Natural killer cell (primary cell): ENCODE data around the gene TFR2. TPM values are rescaled to one million over a fixed set of nuclear protein-coding genes. Genes with fewer than 3 reads are reported as not detected.

Source experiments
- ATAC-seq, 3 donors: fragments of 150-1000 bp in 2 of 3; fragments of 200-7000 bp in 1 of 3; cut with Tn5 transposase; 1 replicate in 1 of 3; 2 replicates in 2 of 3; pipeline ENCODE4 v1.10.0; 2021; ENCODE audit warnings: mild to moderate bottlenecking in 2 of 3, moderate library complexity in 2 of 3
- DNase-seq, 2 donors: peaks; one replicate each; pipeline versions ENCODE4 v3.0.0 to v3.0.0-alpha.2; 2013 to 2021; ENCODE audit warnings: mixed read lengths in 1 of 2
- H3K27ac ChIP-seq: one replicate; pipeline ENCODE4 v1.5.1; 2013; ENCODE audit warnings: mild to moderate bottlenecking, low read length
- H3K27me3 ChIP-seq: one replicate; pipeline ENCODE4 v1.6.1; 2013; ENCODE audit warnings: low read length; ENCODE audit not compliant: control insufficient read depth, insufficient read depth
- H3K36me3 ChIP-seq: one replicate; pipeline ENCODE4 v1.6.1; 2013; ENCODE audit warnings: low read length; ENCODE audit not compliant: control insufficient read depth, insufficient read depth
- H3K4me1 ChIP-seq: one replicate; pipeline ENCODE4 v1.6.1; 2013; ENCODE audit warnings: low read length; ENCODE audit not compliant: control insufficient read depth, insufficient read depth
- H3K4me3 ChIP-seq: one replicate; pipeline ENCODE4 v1.5.1; 2013; ENCODE audit warnings: low read length
- H3K9me3 ChIP-seq: one replicate; pipeline ENCODE4 v1.6.1; 2013; ENCODE audit warnings: low read length; ENCODE audit not compliant: control insufficient read depth, insufficient read depth
- H3K27ac Mint-ChIP-seq, 2 donors: one replicate each; pipeline ENCODE4 v1.8.0; 2022; ENCODE audit warnings: mild to moderate bottlenecking in 2 of 2, mixed read lengths in 2 of 2, moderate library complexity in 1 of 2
- H3K27me3 Mint-ChIP-seq, 2 donors: one replicate each; pipeline ENCODE4 v1.8.0; 2022; ENCODE audit warnings: low read depth in 2 of 2, mixed read lengths in 2 of 2
- H3K36me3 Mint-ChIP-seq: one replicate; pipeline ENCODE4 v1.8.0; 2022; ENCODE audit warnings: mixed read lengths
- H3K4me1 Mint-ChIP-seq, 2 donors: one replicate each; pipeline ENCODE4 v1.8.0; 2022; ENCODE audit warnings: mixed read lengths in 2 of 2
- H3K4me3 Mint-ChIP-seq: one replicate; pipeline ENCODE4 v1.8.0; 2022; ENCODE audit warnings: mild to moderate bottlenecking, moderate library complexity, mixed read lengths
- H3K9me3 Mint-ChIP-seq, 2 donors: one replicate each; pipeline ENCODE4 v1.8.0; 2022; ENCODE audit warnings: mixed read lengths in 2 of 2
- CTCF ChIP-seq: fragments of 200-600 bp; IDR thresholded peaks from one replicate; pipeline ENCODE4 v1.8.0; 2022; ENCODE audit warnings: antibody characterized with exemption
- WGBS: methylation state at CpG from one replicate; pipeline ENCODE4 v1.1.7; 2013; ENCODE audit warnings: missing lambda C conversion rate; ENCODE audit not compliant: insufficient coverage; 5-methylcytosine and 5-hydroxymethylcytosine counted together
- intact Hi-C: fragments of 100-400 bp; cut with micrococcal nuclease; formaldehyde crosslinking; loops from one replicate; pipeline ENCODE4 v1.14.2; 2022
- total RNA-seq, 4 donors: library from RNA; stranded (reverse); fragments of 120-200 nt in 1 of 4; gene quantifications; one replicate each; pipeline versions ENCODE4 v1.2.3 to v1.2.4, GENCODE V29; 2013 to 2022

TFR2 gene
- total RNA-seq, 3 donors from 2014 or later (not counting 1 experiment from before 2014, with no cell fraction given), result 9.8 to 13.8 (median 12.0) TPM

GRCh38 chr7:100589341-100589947 is 51.9 kb downstream of the TFR2 start:
- intact Hi-C loops, result loop anchor here (5.0 kb wide), 1 partner anchor 42 kb away; no protein-coding TSS in a partner anchor

DNA sequence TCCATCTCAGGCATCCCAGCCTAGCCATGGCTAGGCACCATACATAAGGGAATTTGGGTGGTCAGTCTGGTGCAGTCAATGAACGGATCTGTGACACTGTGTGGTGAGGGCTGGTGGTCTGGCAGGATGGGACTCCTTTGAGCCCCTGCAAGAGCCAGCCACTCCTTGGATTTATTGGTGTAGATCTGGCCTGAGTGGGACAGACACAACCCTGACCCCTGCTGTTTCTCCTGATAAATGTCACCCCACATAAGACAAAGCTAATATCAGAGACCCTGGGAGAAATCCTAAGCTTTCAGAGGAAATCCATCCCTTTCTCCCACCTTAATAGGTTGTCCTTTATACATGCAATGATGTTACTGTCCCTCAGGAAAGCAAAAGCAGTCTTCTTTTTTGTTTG is 52.9 kb downstream of the TFR2 start:
- Mint-ChIP-seq H3K4me3 (peak overlapping the region; percentile 52), H3K27ac (no peak overlapping the region), H3K27me3 (peaks cover 7 to 18% of the 10 kb centered on the region in 2 donors), H3K9me3 (no peaks in the 10 kb centered on the region), H3K4me1 (peaks cover 16 to 29% of the 10 kb centered on the region in 2 donors), H3K36me3 (no peaks in the 10 kb centered on the region)
- Histone ChIP-seq H3K27ac (no peak overlapping the region), H3K36me3 (no peaks in the 10 kb centered on the region), H3K4me3 (no peak overlapping the region), H3K4me1 (peaks cover 28% of the 10 kb centered on the region), H3K9me3 (no peaks in the 10 kb centered on the region), H3K27me3 (peaks cover 3% of the 10 kb centered on the region)
- no peak for ATAC-seq
- whole genome bisulfite sequencing, result 73% methylated on average over 1 of the region's 1 CpG
- DNase-seq, result peak in 1 of 2 donors; percentile 50
- no peak for TF ChIP-seq CTCF
- intact Hi-C loops, result loop anchor here (5.0 kb wide), 1 partner anchor 41 kb away; no protein-coding TSS in a partner anchor

More at GRCh38 chr7:100589341-100589947, 51.9 kb downstream of the TFR2 start:
- H3K4me1 Mint-ChIP-seq, result peaks cover 9 to 20% of the 10 kb centered on the region in 2 donors
- Histone ChIP-seq H3K36me3 (no peaks in the 10 kb centered on the region), H3K4me1 (peaks cover 18% of the 10 kb centered on the region), H3K4me3 (no peak overlapping the region), H3K27ac (no peak overlapping the region), H3K27me3 (peaks cover 3% of the 10 kb centered on the region), H3K9me3 (no peaks in the 10 kb centered on the region)
- peaks cover 7 to 18% of the 10 kb centered on the region in 2 donors for H3K27me3 Mint-ChIP-seq
- 71% methylated on average over 7 of the region's 7 CpGs for WGBS
- no peak overlapping the region for H3K27ac Mint-ChIP-seq
- H3K9me3 Mint-ChIP-seq, result no peaks in the 10 kb centered on the region
- no peak for ATAC-seq
- no peak for TF ChIP-seq CTCF
- no peak for DNase-seq
- no peaks in the 10 kb centered on the region for H3K36me3 Mint-ChIP-seq
- peak overlapping the region; percentile 37 for H3K4me3 Mint-ChIP-seq

DNA sequence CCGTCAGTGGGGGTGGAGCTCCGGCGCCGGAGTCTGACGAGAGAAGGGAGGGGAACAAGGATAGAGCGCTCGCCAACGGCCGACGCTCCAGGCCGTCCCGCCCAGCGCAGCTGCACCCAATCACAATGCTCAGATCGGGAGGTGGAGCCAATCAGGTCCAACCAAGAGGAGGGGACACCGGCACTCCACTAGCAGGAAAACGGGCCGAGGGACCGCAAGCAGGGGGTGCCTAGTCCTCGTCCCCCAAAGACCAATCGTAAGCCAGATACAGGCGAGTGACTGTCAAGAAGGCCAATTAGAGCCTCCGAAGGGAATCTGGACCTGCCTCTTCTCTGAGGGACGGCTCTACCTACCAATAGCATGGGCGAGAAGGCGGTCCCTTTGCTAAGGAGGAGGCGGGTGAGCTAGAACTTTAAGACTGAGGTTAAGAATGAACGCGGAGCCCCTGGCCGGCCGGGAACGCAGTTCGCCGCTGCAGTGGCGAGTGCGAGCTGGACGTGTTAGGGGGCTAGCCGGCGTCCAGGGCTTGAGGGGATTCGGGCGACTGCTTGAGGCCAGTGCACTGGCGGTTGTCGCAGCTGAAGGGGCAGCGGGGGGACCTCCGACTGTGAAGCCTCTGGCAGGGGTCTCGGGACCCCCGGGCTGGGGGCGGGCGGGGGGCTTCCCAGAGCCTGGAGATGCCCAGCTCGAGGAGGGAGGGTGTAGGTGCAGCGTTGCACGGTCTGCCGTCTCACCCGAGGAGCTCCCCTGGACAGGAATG is 54.9 kb downstream of the TFR2 start, which contains the start of gene FBXO24:
TSS of gene FBXO24 (plus strand) at position 63 of the 760 bp plus-strand sequence. CDS start at position 361, 298 bp downstream.
- DNase-seq (peak; percentile 99 to 100), ATAC-seq (peak; percentile 78 to 94 (median 84))
- Mint-ChIP-seq H3K4me1 (peaks cover 19 to 34% of the 10 kb centered on the region in 2 donors), H3K4me3 (peak within 1 kb of the TSS; percentile 97), H3K27ac (peak within 1 kb of the TSS; percentile 89 to 92), H3K36me3 (no peaks in the 10 kb centered on the region), H3K27me3 (peaks cover 7 to 14% of the 10 kb centered on the region in 2 donors), H3K9me3 (no peaks in the 10 kb centered on the region)
- WGBS, result under 1% methylated on average over 53 of the region's 53 CpGs
- H3K4me1 ChIP-seq, result peaks cover 45% of the 10 kb centered on the region
- intact Hi-C loops, result loop anchor here (1.0 to 5.0 kb wide), 4 partner anchors 18 to 88 kb away; partner anchors contain the start of gene MOSPD3
- peaks cover 12% of the 10 kb centered on the region for H3K36me3 ChIP-seq
- no peak for TF ChIP-seq CTCF
- peaks cover 3% of the 10 kb centered on the region for H3K27me3 ChIP-seq
- no peaks in the 10 kb centered on the region for H3K9me3 ChIP-seq
- H3K27ac ChIP-seq, result peak within 1 kb of the TSS; percentile 92
- peak within 1 kb of the TSS; percentile 97 for H3K4me3 ChIP-seq
